Stimulated activated CD4-positive, alpha-beta T cell treated with anti-CD3 and anti-CD28 coated beads, Interleukin-4, amount 100 ng/mL, for 4 hours (primary cell): Measurements from ENCODE around the gene CDC42BPB.

Experiments
- DNase-seq, 2 experiments: peaks; one replicate each; pipeline ENCODE4 v3.0.0-alpha.2; 2020

The CDC42BPB gene

DNA sequence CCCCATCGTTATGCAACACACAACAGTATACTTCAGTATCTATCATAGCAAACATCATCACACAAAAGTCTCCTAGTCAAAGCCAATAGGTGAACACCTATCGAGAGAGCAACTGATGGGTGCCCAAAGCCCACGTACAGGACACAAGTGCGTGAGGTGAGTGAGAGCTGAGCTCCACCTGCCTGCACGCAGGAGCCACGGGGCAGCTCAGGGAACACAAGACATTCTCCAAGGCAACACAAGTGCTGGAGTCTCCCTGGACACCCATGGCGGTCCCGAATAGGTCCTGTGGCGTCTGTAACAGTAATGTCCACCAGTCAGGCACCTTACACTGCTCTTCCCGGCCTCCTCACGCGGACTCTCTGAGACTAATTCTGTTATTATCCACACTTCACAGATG, 44.3 kb downstream of the CDC42BPB start:
- DNase-seq, result no peak

DNA sequence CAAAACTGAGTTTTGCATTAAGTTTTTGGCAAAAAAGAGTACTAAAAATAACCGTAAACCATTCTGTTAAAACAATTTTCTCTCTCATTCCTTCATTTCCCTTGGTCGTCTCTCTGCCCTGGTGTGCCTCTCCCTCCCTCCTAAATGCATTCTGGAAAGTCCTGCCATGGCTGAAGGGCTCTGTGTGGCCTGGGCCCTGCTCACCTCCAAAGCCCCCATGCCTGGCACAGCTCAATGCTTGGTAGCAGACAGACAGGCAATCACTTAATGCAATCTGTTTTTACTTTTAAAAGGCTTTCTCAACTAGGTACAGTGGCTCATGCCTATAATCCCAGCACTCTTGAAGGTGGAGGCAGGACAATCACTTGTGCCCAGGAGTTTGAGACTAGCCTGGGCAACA, 47.8 kb downstream of the CDC42BPB start:
- no peak for DNase-seq

DNA sequence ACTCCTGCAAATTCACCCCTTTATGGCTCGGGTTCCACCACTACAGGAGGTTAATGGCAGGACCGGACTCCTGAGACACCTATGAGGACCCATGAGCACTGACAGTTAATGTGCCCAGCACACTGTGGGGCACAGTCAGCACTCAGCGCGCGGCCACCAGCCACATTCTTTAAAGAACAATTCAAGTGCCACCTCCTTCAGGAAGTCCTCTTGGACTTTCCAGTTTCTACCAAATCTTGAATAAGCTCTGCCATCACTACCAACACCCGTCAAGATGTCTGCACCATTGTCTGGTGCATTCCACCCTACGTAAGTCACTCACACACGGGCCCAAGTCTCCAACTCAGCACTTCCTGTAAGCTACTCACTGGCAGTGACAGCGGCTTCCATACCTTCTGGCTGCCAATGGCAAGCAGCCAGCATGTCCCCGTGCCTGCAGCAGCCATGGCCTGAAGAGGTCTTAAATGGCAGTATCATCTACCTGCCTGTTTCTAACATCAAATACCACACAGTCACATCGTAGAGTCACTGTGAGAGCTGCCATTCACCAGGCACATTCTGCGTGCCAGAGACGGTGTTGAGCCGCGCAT, 48.5 kb downstream of the CDC42BPB start:
- no peak for DNase-seq

DNA sequence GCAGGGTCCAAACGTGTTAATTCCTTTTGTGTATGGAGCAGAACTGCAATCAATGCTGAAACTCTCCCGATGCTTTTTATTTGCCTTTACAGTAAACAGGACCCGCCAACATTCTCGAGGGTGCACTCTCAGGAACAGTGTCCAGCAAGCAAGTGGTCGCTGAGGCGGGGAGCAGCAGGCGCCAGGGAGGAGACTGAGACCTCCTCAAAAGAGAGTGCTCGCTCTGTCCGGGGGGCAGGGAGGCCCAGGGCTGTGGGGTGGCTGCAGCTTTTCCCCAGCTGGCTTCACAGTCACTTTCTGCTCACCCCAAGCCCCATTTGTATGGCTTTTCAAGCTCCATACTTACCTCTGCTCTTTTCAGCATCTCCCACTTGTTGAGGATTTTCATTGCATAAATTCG, 49.2 kb downstream of the CDC42BPB start:
- no peak for DNase-seq

DNA sequence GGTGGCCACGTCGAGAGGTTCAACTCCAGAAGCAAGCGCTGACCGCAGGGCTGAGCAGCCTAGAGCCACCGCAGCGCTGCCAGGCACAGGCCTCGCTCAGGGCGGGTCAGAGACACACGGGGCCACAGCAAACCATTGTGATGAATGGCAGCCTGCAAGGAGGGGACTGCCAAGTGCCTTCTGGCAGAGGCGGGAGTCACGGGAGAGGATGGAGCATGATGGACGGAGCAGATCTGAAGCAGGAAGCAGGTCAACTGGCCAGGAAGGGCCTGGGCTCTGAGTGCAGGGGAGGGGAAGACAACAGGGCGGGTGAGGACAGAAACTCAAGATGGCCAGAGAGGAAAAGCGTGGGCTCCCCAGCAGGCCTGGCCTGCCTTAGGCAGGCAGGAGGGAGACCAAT, 49.8 kb downstream of the CDC42BPB start:
- no peak for DNase-seq

DNA sequence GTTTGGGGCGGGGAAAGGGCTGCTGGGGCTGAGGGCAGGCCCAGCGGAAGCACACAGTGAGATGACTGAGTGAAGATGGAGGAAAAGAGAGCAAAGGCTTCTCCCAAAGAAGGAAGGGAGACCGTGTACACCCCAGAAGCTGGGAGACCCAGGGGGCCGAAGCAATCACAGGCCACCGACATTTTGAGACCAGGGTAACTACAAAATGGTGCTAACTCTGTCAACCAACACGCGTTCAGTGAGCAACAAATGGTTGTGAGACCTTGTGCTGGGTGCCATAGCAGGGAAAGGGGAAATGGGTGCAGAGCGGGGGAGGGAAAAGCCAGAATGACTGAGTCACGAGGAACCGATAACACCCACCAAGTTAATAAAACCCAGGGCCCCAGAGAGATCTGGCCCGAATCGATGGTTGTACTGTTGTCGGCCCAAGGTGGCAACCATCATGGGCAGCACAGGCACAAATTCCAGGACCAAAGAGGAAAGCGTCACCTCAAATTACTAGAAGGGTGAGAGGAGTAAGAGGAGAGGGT, 50.3 kb downstream of the CDC42BPB start:
- DNase-seq, result no peak

DNA sequence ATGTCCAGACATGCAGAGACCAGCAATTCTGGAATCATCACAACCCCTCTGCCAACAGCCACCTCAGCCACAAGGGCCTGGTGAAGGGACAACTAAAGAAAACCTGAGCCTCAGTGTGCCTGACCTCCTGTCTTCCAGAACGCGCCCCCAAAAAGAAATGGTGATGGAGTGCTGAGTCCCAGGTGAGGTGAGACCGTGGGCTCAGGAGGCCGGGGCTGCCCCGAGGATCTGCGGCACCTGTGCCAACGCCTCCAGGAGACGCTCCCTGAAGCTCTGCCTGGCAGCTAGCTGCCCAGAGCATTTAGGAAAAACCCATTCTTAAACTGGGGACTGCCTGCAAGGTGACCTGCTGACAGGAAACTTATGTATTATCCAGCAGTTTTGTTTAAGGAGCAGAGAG, 51.2 kb downstream of the CDC42BPB start:
- DNase-seq, result no peak

DNA sequence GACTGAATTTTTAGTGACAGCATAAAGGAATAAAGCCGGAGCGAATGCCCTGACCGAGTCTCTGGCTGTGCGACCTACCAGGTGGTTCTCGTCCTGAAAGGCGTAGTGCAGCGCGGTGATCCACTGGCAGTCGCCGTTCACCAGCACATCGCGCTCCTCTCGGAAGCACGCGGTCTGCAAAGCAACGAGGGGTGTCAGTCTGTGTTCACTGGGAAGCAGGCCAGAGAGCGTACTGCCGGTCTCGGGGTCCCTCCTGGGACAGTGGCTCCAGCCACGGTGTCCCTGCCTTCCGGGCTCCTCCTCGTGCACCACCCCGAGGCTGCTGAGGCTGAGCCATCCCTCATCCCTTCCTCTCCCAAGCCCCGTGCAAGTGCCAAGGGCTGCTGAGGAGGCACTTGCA, 53.5 kb downstream of the CDC42BPB start:
- DNase-seq, result no peak

DNA sequence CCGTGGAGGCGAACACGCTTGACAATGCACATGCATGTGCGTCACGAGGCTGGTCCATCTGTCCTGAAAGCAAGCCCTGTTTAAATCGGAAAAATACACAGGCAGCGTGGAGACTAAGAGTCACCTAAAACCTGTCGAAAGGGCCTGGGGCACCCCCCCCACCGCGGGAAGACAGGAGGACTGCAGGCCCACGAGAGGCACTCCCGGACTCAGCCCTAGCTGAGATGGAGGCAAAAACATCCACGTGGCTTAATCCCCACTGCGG, 54.1 kb downstream of the CDC42BPB start:
- DNase-seq, result no peak

DNA sequence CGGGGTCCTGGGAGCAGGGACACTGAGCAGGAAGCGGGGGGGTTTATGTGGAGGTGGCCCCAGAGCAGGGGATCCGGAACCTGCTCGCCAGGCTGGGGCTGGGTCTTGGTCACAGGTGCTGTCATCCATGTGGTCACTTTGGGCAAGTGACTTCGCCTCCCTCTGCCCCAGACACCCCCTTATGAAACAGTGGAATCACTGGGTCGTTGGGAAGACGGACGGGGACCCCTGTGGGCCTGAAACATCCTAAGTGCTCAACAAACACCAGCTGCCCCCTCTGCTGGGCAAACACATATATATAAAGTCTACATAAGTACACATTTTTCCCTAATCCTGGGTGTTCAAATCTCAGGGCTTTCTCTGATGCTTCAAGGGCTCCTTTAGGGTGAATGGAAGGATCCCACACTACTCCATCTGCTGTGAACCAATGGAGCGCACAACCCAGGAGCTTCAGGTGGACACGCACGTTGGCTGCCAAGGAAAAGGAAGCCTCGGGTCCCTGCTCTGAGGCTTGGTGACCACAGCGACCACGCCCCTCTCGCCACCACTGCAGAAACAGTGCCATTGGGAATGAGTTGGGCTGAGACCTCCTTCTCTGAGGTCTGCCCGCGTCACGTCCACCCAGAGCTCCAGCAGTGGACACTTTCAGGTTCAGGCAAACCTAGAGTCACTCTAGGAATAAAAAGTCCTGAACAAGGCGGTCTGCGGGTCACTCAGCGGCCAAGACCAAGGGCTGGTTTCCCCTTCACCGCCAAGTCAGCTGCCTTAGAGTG, 54.6 kb downstream of the CDC42BPB start:
- no peak for DNase-seq

DNA sequence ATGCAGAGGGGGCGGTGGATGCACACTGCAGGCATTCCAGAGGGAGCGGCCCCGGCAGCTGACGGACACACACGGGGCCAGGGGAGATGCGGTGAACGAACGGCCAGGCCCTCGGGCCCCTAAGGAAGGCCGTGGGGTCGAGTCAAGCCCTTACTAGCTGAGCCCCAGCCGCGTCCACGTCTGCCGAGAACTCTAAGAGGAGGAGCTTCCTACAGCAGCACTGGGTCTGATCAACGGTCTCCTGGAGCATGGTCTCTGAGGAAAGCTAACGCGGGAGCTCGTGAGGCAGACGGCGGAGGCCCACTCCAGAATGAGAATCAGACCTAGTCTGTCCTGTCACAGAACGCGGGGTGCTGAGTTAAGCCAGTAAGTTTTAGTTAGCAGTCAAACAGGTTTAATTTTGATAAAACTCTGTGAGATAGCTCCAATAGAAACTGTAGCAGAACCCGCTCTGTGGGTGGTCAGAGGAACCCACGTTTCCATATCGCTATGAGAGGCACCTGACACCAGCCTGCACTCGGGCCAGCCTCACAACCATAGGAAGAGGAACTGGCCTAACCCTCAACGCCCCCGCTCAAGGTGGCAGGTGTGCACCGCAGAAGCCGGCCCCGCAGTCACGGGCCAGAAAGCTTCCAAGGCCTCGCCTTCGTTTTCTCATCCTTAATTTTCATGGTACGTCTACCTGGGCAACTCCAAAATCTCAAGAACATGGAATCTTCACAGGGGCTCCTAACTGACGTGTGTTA, 55.5 kb downstream of the CDC42BPB start:
- no peak for DNase-seq

DNA sequence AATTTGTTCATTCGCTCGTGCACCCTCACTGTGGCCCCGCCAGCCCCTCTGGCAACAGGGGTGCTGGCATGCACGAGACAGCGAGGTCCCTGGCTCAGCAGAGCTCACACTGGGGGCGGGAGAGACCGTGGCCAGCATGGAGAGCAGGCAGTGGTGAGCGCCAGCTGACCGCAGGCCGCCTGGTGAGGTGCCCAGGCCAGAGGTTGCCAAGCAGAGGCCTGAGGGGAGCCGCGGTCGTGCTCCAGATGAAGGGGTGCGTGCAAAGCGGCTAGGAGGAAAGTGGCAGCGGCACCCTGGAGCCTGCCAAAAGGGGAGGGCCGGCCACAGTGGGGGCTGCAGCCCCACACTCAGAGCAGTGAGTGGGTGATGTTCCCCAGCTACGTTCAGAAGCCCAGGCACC, 56.1 kb downstream of the CDC42BPB start:
- no peak for DNase-seq

DNA sequence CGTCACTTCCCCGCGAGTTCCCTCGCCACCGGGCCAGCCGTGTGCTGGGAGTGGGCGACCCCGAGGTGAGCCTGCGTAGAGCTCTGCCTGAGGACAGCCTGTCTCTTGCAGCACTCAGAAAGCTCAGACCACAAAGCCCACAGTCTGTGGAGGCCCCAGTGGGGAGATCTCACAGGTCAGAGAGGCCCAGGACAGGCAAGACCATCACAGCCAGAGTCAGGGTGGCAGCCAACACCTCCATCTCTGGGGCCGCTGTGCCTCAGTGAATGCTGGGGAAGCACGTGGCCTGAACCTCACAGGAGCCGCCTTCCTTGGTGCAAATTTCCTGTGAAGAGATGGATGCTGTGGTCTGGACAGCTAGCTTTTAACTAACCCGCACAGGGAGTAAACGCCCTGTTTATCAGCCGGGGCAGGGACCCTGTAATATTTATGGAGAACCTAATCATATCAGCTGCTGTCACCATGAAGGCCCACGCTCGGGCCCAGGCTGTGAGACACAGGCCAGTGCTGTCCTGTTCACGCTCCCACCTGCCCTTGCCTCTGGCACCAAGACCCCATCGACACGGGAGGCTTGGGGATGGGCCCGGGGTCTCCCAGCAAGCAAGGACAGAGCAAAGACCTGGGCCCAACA, 56.9 kb downstream of the CDC42BPB start:
- no peak for DNase-seq

DNA sequence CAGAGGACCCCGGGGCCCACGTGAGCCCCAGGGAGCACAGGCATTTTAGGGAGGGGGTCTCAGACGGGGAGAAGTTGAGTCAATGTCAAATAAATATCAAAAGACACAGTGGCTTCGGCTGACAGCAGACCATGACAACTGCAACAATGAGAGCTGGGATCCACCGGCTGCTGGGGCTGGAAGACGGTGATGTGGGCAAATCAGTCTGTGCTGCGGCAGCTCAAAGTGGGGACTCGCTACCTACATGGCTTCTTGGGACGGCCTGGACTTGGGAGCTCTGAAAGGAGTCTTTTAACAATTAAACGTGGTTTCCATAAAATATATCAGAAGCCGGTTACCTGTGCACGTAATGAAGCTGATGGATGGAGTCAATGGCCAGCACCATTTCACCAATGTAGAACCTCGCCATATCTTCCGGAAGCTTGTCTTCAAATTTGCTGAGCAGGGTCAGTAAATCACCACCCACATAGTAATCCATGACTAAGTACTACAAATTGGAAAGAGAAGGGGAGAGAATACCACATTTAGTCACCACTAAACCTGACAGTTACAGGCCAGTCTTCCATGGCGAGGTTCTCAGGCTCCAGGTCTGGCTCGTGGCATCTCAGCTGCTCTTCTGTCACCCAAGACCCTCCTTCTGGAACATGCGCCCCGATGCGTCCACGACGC, 58.0 kb downstream of the CDC42BPB start:
- DNase-seq, result no peak

DNA sequence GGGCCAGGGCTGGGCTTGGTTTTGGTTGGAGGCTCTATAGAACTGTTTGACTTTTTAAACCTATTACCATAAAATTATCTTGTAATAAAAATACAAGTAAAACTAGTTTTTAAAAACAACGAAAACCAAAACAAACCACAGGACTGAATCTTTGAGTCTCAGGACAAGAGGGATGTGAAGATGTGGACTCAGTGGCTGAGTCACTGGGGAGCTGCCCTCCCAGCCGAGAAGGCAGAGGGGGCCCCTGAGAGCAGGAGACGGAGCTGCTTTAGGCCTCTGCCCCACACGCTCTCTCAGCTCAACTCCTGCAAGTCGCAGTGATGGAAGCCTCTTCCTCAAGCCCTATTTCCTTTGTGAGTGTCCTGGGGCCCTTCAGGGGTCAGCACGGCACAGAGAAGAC, 59.0 kb downstream of the CDC42BPB start:
- DNase-seq, result no peak

DNA sequence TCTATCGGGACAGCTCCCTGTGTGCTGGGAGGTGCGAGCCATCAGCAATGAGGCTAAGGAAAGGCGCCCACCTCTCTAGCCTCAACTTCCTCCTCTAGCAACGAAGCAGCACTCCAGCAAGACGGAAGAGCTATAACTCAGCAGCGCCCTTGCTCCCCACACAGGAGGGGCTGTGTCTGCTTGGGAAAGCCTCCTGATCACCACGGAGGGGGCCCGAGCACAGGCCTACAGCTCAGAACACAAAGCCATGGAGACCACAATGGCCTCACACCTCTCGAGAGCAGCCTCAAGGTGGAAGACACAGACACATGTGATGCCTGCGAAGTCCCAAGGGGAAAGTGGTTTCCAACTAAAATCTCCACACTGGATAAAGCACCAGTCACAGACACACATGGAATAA, 60.4 kb downstream of the CDC42BPB start:
- DNase-seq, result no peak

DNA sequence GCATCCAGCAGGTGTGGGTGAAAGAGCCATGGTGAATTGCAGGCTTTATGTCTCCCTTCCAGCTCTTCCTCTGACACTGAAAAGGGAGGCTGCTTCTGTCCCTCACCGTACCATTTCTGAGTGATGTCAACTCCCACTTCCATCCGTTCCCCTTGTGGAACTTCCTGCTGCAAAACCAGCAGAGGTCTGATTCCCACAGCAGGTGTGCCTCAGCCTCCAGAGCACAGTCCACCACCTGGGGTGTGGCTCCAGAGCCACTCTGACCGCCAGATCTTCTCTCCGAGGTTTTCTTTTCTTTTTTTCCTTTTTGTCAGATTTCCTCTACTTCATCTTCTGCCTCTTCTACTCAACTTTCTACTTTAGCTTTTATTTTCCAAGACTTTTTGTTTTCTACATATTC, 62.7 kb downstream of the CDC42BPB start:
- no peak for DNase-seq

DNA sequence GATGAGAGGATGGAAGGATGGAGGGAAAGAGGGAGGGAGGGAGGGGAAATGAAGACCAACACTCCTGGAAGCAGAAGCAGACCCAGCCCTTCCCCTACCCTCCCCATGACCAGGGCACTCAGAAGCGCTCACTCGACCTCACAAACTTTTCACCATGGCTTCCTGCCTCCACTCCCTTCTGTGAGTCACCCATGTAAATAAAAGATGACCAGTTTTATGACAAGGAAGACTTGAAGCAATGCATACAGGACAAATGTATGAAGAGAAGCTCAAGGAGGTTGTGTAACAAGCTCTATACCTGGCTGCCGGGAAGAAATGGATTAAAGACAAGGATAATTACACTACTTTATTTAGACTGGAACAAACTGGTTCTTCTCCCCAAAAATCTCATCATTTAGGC, 63.8 kb downstream of the CDC42BPB start:
- DNase-seq, result no peak

DNA sequence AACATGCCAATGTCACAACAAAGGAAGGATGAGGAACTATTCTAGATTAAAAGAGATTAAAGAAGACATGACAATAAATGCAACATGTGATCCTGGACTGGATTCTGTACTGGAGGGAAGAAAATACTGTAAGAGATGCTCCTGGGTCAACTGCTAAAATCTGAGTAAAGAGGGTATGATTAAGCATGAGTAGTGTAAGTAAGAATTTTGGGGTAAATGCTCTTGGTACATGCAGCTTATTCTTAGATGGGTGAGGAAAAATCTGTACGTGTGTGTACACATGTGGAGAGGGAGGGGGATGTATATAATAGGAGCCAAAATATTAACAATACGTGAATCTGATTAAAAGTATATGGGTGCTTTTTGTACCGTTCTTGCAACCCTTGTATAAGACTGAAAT, 66.0 kb downstream of the CDC42BPB start:
- no peak for DNase-seq

DNA sequence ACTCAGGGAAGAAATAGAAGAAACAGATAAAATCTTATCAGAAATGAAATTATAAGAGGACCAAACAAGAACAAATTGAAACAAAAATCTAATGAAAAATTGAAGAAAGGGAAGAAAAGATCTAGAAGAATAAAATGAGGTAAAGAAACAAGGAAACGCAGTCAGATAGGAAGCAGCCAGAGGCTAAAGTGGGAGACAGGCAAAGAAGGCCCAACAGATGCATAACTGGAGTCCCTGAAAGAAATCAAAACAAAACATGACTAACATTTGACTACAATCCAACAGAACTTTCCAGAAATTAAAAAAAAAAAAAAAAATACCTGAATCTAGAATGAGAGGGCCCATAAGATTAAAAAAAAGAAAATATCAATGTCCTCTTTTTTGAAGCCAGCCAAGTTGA, 69.3 kb downstream of the CDC42BPB start:
- DNase-seq, result no peak

DNA sequence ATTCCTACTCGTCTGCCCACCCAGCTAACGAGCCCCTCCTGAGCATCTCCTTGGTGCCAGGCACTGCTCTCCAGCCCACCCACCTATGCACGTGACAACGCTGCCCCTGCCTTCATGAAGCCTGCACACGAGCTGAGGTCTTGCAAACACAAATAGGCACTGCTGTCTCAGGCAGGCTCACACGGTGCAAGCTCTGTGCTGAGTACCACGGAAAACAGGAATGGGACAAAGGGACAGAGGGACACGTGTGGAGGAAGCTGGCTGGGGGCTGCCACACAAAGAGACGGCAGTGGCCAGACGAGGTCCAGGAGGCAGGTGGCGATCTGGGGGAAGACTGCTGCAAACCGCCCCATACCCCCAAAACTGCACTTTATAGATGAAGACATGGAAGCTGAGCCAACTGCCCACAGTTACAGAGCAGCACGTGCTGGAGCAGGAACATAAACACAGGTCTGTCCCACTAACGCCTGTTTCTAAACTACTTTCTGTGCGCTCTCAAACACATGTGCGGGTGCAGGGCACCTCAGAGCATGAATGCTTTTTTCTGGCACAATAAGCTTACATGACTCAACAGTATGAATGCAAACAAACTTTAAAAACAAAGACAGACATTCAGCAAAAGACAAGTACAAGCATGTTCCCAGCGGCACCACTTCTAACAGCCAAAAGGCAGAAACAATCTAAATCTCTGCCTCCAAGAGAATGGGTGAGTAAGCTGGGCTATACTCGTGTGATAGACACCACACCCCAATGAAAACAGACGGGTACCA, 70.4 kb downstream of the CDC42BPB start:
- no peak for DNase-seq

DNA sequence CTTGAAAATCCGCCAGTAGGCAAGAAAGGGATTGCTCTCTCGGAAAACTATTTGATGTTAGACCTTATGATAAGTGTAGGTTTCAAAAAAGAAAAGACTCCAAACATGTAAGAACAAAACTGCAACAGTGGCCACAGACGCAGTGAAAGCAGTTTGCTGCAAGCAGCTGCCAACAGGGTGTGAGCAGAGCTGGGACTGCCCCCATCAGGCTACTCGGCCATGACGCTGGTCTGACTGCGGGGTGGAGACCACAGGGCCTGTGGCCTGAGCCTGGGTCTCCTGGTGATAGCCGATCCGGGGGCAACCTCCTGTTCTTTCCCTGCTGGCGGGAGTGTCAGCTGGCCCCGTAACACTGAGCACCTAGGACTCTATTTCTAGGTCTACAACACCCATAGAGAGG, 71.7 kb downstream of the CDC42BPB start:
- no peak for DNase-seq
